HepG2 (cell line): Measurements from ENCODE around the gene MYRIP. TPM values are rescaled to one million over a fixed set of nuclear protein-coding genes. Genes with fewer than 3 reads are reported as not detected.

Experiments
- ATAC-seq: fragments of 200-7000 bp; cut with Tn5 transposase; 3 replicates; pipeline ENCODE4 v1.9.1; 2020; ENCODE audit warnings: mild to moderate bottlenecking, moderate library complexity
- BruUV-seq: library from RNA; stranded (reverse); fragments of 400-500 nt; replicated peaks from 2 replicates; lab custom pipeline; 2021; lab: Mats Ljungman, UMichigan
- CTCF ChIA-PET: fragments of 300-600 bp; formaldehyde crosslinking; extraction: SDS; loops from one replicate; lab custom pipeline; 2021; ENCODE audit warnings: low total read pairs, inconsistent platforms, low intra/inter-chr PET ratio; lab: Yijun Ruan, JAX
- POLR2A ChIA-PET: fragments of 350-600 bp; sonication (Branson Sonifier 250); formaldehyde crosslinking; loops from one replicate; lab custom pipeline; 2020; ENCODE audit warnings: antibody characterized with exemption, inconsistent platforms; lab: Yijun Ruan, JAX
- DNase-seq: peaks from one replicate; pipeline ENCODE4 v3.0.0-alpha.2; 2015; ENCODE audit warnings: low spot score
- FAIRE-seq: peaks from 3 replicates; lab custom pipeline; 2011; peaks lifted over from hg19 to GRCh38; lab: Jason Lieb, UNC
- H2AFZ ChIP-seq: one replicate; pipeline ENCODE4 v1.6.1; 2011; ENCODE audit warnings: low read length, inconsistent platforms
- H3K27ac ChIP-seq: fragments of 300-600 bp; 3 replicates; pipeline ENCODE4 v1.8.0; 2011; ENCODE audit warnings: mixed run types, mild to moderate bottlenecking, mixed read lengths, low read length, inconsistent platforms; ENCODE audit not compliant: insufficient read depth; ENCODE audit errors: extremely low read length
- H3K27me3 ChIP-seq, 2 experiments: fragments of 200-600 bp in 1 of 2; 2 replicates in 1 of 2; 3 replicates in 1 of 2; pipeline versions ENCODE4 v1.6.0 to v1.8.0; 2011; ENCODE audit warnings: low read length in 2 of 2, mild to moderate bottlenecking in 2 of 2, moderate library complexity in 2 of 2, inconsistent platforms in 1 of 2; ENCODE audit not compliant: insufficient read depth in 2 of 2, control insufficient read depth in 1 of 2
- H3K36me3 ChIP-seq, 2 experiments: fragments of 200-600 bp in 1 of 2; replicated peaks in 1 of 2; 2 replicates in 1 of 2; 3 replicates in 1 of 2; pipeline versions ENCODE4 v1.5.1 to v1.8.0; 2011; ENCODE audit warnings: low read length in 2 of 2, inconsistent platforms in 1 of 2; ENCODE audit not compliant: insufficient read depth in 2 of 2, control insufficient read depth in 1 of 2
- H3K4me1 ChIP-seq: 2 replicates; pipeline ENCODE4 v1.5.1; 2012; ENCODE audit warnings: low read length, inconsistent platforms; ENCODE audit not compliant: insufficient read depth
- H3K4me2 ChIP-seq: 2 replicates; pipeline ENCODE4 v1.6.0; 2011; ENCODE audit warnings: low read depth, low read length, inconsistent platforms
- H3K4me3 ChIP-seq, 3 experiments: fragments of 200-600 bp in 1 of 3; sonication (generic), shearing (Covaris generic) in 1 of 3; replicated peaks in 1 of 3; 2 replicates each; pipeline ENCODE4 v1.5.1; 2011 to 2016; ENCODE audit warnings: low read length in 3 of 3, inconsistent platforms in 2 of 3, low read depth in 2 of 3, mild to moderate bottlenecking in 2 of 3, control low read depth in 1 of 3, mixed read lengths in 1 of 3; ENCODE audit not compliant: insufficient read depth in 1 of 3
- H3K79me2 ChIP-seq: one replicate; pipeline ENCODE4 v1.6.1; 2011; ENCODE audit warnings: low read length, inconsistent platforms; ENCODE audit not compliant: insufficient read depth
- H3K9ac ChIP-seq: 2 replicates; pipeline ENCODE4 v1.6.0; 2011; ENCODE audit warnings: mild to moderate bottlenecking, low read depth, low read length, inconsistent platforms; ENCODE audit not compliant: insufficient read depth
- H3K9me3 ChIP-seq: 2 replicates; pipeline ENCODE4 v1.5.1; 2012; ENCODE audit warnings: mild to moderate bottlenecking, low read length
- H4K20me1 ChIP-seq: 2 replicates; pipeline ENCODE4 v1.6.0; 2011; ENCODE audit warnings: inconsistent platforms, mild to moderate bottlenecking, low read length, moderate library complexity; ENCODE audit not compliant: insufficient read depth
- JUNB ChIP-seq: sonication (generic); formaldehyde crosslinking; IDR thresholded peaks from 2 replicates; pipeline ENCODE4 v1.8.0; 2022; ENCODE audit warnings: missing genetic modification reagents, mild to moderate bottlenecking, borderline replicate concordance
- SIN3A ChIP-seq: IDR thresholded peaks from 2 replicates; pipeline ENCODE4 v1.6.1; 2011; ENCODE audit warnings: low read depth, mild to moderate bottlenecking, control low read depth, low read length, borderline replicate concordance
- SIN3B ChIP-seq: fragments of 150-350 bp; IDR thresholded peaks from 2 replicates; pipeline ENCODE4 v1.6.1; 2014; ENCODE audit warnings: low read length
- SMARCE1 ChIP-seq: fragments of 450-650 bp; IDR thresholded peaks from 2 replicates; pipeline ENCODE4 v1.6.1; 2017; ENCODE audit warnings: borderline replicate concordance
- SP4 ChIP-seq: sonication (generic); formaldehyde crosslinking; IDR thresholded peaks from 2 replicates; pipeline ENCODE4 v1.8.1; 2023; ENCODE audit warnings: mild to moderate bottlenecking, missing genetic modification reagents
- ZFP37 ChIP-seq: sonication (generic); formaldehyde crosslinking; IDR thresholded peaks from 2 replicates; pipeline ENCODE4 v1.4.0; 2020; ENCODE audit warnings: missing genetic modification reagents, borderline replicate concordance
- ZNF383 ChIP-seq: sonication (generic); formaldehyde crosslinking; IDR thresholded peaks from 2 replicates; pipeline ENCODE4 v1.4.0; 2020; ENCODE audit warnings: missing genetic modification reagents, mild to moderate bottlenecking, borderline replicate concordance
- ZNF556 ChIP-seq: sonication (generic); formaldehyde crosslinking; IDR thresholded peaks from 2 replicates; pipeline ENCODE4 v1.4.0; 2020; ENCODE audit warnings: mild to moderate bottlenecking, missing genetic modification reagents, borderline replicate concordance
- ZNF614 ChIP-seq: IDR thresholded peaks from 2 replicates; pipeline ENCODE4 v1.6.1; 2018; ENCODE audit warnings: missing biosample characterization, missing genetic modification reagents, inconsistent platforms, borderline replicate concordance
- ZNF776 ChIP-seq: sonication (generic); formaldehyde crosslinking; IDR thresholded peaks from 2 replicates; pipeline ENCODE4 v1.4.0; 2020; ENCODE audit warnings: mild to moderate bottlenecking, missing genetic modification reagents
- WGBS: methylation state at CpG from one replicate; pipeline ENCODE4 v1.1.6; 2017; ENCODE audit warnings: low lambda C conversion rate; 5-methylcytosine and 5-hydroxymethylcytosine counted together
- in situ Hi-C: cut with HindIII; loops from 2 replicates; pipeline ENCODE4 v1.10.0; 2017; ENCODE audit warnings: low pct_unique_long_range_greater_than_20kb; ENCODE audit not compliant: extremely low pct_ligation_motif_present
- intact Hi-C: fragments of 100-400 bp; cut with micrococcal nuclease; formaldehyde crosslinking; loops from one replicate; pipeline ENCODE4 v1.10.0; 2022; ENCODE audit not compliant: unreplicated experiment
- polyA plus RNA-seq, 8 experiments: library from polyadenylated mRNA; depleted of rRNA in 3 of 8; stranded (reverse) in 7 of 8; unstranded in 1 of 8; fragments of >200 nt; fragmentation: Illumina TruSeq in 4 of 8; extraction: Trizol in 4 of 8; gene quantifications; 2 replicates each; pipeline versions ENCODE4 v1.2.1 to v1.2.3, GENCODE V29; 2011 to 2016; ENCODE audit warnings: low read depth in 4 of 8, missing spikeins in 1 of 8, mixed read lengths in 1 of 8; ENCODE audit not compliant: insufficient read depth in 1 of 8
- total RNA-seq, 5 experiments: library from RNA; depleted of rRNA; stranded (reverse); fragments of >200 nt; fragmentation: Illumina TruSeq; extraction: Trizol; gene quantifications; 2 replicates each; pipeline ENCODE4 v1.2.3, GENCODE V29; 2016; ENCODE audit warnings: low read depth in 1 of 5
- TF ChIP-seq, protein P1 (sequence below): sonication (generic); formaldehyde crosslinking; conservative IDR thresholded peaks from 2 replicates; pipeline ENCODE4 v1.8.0; 2022; ENCODE audit warnings: mild to moderate bottlenecking, moderate library complexity, missing genetic modification reagents
- TF ChIP-seq, protein P2 (sequence below): sonication (generic); formaldehyde crosslinking; IDR thresholded peaks from 2 replicates; pipeline ENCODE4 v1.5.1; 2020; ENCODE audit warnings: missing genetic modification reagents, mild to moderate bottlenecking, borderline replicate concordance

Gene MYRIP
- total and polyA plus RNA-seq, 2 of the 13 experiments (the other 11 are each of a cell fraction or from before 2014, with no cell fraction given) = 0.64 to 0.84 TPM

DNA sequence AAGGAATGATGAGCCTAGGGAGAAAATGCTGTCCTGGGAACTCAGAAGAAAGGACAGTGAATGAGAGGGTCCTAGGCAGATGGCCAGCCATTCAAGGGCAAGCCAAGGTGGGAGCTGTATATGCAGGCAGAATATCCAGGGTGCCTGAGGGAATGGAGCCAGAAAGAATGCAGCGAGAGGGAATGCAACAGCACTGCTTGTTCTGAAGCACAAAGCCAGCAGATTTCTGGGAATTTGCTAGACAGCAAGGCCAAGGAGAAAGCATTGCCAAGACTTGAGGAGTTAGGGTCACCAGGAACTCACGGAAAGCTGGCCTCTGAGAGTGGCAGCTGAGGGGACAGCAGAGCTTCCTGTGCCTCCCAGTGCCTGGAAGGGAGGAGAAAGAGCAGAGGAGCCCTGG is 200.6 kb downstream of the MYRIP start:
- H4K20me1 ChIP-seq = no peaks in the 10 kb centered on the region
- H3K4me2 ChIP-seq = no peak overlapping the region
- FAIRE-seq (no peak), DNase-seq (no peak), ATAC-seq (no peak)
- no peaks in the 10 kb centered on the region for H3K9me3 ChIP-seq
- ChIA-PET CTCF (no interaction called here), POLR2A (no interaction called here)
- no peak overlapping the region for H3K9ac ChIP-seq
- in situ Hi-C loops (no loop called here), intact Hi-C loops (no loop called here)
- BruUV-seq = no TSS peak
- no peaks in the 10 kb centered on the region for H3K36me3 ChIP-seq
- no peaks in the 10 kb centered on the region; a peak in 1 of 5 replicates for H3K27me3 ChIP-seq
- H2AFZ ChIP-seq = no peak overlapping the region
- whole genome bisulfite sequencing = 49% methylated on average over 2 of the region's 2 CpGs
- TF ChIP-seq SIN3A (no peak), SMARCE1 (no peak), ZNF383 (no peak), SP4 (CRISPR knock-in tag) (no peak), ZNF556 (no peak), ZFP37 (CRISPR knock-in tag) (no peak)
- TF ChIP-seq, protein P1, sequence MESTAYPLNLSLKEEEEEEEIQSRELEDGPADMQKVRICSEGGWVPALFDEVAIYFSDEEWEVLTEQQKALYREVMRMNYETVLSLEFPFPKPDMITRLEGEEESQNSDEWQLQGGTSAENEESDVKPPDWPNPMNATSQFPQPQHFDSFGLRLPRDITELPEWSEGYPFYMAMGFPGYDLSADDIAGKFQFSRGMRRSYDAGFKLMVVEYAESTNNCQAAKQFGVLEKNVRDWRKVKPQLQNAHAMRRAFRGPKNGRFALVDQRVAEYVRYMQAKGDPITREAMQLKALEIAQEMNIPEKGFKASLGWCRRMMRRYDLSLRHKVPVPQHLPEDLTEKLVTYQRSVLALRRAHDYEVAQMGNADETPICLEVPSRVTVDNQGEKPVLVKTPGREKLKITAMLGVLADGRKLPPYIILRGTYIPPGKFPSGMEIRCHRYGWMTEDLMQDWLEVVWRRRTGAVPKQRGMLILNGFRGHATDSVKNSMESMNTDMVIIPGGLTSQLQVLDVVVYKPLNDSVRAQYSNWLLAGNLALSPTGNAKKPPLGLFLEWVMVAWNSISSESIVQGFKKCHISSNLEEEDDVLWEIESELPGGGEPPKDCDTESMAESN = no peak
- H3K79me2 ChIP-seq = no peaks in the 10 kb centered on the region
- no peak overlapping the region for H3K27ac ChIP-seq
- no peak overlapping the region for H3K4me3 ChIP-seq
- no peaks in the 10 kb centered on the region for H3K4me1 ChIP-seq

DNA sequence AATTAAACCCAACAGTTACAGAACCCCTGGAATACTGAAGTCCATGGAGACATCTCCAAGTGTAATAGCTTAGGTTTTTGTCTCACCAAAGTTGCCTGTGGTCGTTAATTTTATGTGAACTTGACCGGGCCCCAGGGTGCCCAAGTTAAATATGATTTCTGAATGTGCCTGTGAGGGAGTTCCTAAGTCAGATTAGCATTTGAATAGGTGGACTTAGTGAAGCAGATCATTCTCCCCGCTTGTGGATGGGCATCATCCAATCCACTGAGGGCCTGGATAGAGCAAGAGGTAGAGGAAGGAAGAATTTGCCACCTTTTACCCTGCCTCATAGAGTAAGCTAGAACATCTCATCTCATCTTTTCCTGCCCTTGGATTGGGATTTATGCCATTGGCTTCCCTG is 203.0 kb downstream of the MYRIP start:
- ChIA-PET POLR2A (no interaction called here), CTCF (no interaction called here)
- no peak for ATAC-seq
- Histone ChIP-seq H3K4me2 (no peak overlapping the region), H3K4me1 (no peaks in the 10 kb centered on the region), H3K9ac (no peak overlapping the region), H3K36me3 (no peaks in the 10 kb centered on the region), H3K4me3 (no peak overlapping the region), H2AFZ (no peak overlapping the region), H3K27me3 (no peaks in the 10 kb centered on the region), H3K9me3 (no peaks in the 10 kb centered on the region), H4K20me1 (no peaks in the 10 kb centered on the region), H3K79me2 (no peaks in the 10 kb centered on the region), H3K27ac (no peak overlapping the region)
- intact Hi-C loops (no loop called here), in situ Hi-C loops (no loop called here)
- whole genome bisulfite sequencing = 28% methylated on average over 3 of the region's 3 CpGs
- TF ChIP-seq SIN3B (no peak), ZNF614 (CRISPR knock-in tag) (no peak), ZNF776 (CRISPR knock-in tag) (no peak), JUNB (no peak)
- TF ChIP-seq, protein P2, sequence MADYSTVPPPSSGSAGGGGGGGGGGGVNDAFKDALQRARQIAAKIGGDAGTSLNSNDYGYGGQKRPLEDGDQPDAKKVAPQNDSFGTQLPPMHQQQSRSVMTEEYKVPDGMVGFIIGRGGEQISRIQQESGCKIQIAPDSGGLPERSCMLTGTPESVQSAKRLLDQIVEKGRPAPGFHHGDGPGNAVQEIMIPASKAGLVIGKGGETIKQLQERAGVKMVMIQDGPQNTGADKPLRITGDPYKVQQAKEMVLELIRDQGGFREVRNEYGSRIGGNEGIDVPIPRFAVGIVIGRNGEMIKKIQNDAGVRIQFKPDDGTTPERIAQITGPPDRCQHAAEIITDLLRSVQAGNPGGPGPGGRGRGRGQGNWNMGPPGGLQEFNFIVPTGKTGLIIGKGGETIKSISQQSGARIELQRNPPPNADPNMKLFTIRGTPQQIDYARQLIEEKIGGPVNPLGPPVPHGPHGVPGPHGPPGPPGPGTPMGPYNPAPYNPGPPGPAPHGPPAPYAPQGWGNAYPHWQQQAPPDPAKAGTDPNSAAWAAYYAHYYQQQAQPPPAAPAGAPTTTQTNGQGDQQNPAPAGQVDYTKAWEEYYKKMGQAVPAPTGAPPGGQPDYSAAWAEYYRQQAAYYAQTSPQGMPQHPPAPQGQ (CRISPR knock-in tag) = no peak
- no peak for FAIRE-seq
- no peak for DNase-seq
- no TSS peak for BruUV-seq
